Measurements from ENCODE around the gene BCAS4.

DNA sequence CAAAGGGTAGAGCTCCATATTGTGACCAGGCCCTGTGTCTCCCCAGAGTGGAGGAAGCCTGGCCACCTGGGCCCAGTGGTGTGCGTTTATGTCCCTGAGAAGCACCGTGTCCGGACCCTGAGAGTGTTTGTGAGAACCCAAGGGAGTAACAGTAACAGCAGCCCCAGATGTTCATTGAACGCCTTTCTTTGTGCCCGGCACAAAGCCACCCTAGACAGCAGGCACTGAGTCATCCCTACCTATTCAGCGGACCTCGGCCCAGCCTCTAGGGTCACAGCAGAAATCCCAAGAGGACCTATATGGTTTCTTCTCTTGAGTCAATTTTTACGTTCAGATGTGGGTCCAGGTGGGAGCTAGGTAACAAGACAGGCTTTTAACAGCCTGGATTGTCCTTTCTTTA is 24.5 kb downstream of the BCAS4 start:
- no peak for TF ChIP-seq CREB1 (CRISPR knock-in tag; IDR thresholded peaks at IDR 0.05; ENCODE audit: low read depth)
- TF ChIP-seq ZNF331 (CRISPR knock-in tag; IDR thresholded peaks at IDR 0.05; ENCODE audit: low read depth): no peak
- TF ChIP-seq, protein P1, sequence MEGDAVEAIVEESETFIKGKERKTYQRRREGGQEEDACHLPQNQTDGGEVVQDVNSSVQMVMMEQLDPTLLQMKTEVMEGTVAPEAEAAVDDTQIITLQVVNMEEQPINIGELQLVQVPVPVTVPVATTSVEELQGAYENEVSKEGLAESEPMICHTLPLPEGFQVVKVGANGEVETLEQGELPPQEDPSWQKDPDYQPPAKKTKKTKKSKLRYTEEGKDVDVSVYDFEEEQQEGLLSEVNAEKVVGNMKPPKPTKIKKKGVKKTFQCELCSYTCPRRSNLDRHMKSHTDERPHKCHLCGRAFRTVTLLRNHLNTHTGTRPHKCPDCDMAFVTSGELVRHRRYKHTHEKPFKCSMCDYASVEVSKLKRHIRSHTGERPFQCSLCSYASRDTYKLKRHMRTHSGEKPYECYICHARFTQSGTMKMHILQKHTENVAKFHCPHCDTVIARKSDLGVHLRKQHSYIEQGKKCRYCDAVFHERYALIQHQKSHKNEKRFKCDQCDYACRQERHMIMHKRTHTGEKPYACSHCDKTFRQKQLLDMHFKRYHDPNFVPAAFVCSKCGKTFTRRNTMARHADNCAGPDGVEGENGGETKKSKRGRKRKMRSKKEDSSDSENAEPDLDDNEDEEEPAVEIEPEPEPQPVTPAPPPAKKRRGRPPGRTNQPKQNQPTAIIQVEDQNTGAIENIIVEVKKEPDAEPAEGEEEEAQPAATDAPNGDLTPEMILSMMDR (conservative IDR thresholded peaks at IDR 0.05; ENCODE audit: low read depth in 2 of 2): no peak
- TF ChIP-seq EZH2phosphoT487 (IDR thresholded peaks at IDR 0.05; ENCODE audit: unreplicated experiment): no peak
- TF ChIP-seq, protein P2, sequence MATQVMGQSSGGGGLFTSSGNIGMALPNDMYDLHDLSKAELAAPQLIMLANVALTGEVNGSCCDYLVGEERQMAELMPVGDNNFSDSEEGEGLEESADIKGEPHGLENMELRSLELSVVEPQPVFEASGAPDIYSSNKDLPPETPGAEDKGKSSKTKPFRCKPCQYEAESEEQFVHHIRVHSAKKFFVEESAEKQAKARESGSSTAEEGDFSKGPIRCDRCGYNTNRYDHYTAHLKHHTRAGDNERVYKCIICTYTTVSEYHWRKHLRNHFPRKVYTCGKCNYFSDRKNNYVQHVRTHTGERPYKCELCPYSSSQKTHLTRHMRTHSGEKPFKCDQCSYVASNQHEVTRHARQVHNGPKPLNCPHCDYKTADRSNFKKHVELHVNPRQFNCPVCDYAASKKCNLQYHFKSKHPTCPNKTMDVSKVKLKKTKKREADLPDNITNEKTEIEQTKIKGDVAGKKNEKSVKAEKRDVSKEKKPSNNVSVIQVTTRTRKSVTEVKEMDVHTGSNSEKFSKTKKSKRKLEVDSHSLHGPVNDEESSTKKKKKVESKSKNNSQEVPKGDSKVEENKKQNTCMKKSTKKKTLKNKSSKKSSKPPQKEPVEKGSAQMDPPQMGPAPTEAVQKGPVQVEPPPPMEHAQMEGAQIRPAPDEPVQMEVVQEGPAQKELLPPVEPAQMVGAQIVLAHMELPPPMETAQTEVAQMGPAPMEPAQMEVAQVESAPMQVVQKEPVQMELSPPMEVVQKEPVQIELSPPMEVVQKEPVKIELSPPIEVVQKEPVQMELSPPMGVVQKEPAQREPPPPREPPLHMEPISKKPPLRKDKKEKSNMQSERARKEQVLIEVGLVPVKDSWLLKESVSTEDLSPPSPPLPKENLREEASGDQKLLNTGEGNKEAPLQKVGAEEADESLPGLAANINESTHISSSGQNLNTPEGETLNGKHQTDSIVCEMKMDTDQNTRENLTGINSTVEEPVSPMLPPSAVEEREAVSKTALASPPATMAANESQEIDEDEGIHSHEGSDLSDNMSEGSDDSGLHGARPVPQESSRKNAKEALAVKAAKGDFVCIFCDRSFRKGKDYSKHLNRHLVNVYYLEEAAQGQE (IDR thresholded peaks at IDR 0.05; ENCODE audit: unreplicated experiment): no peak
- no peak for TF ChIP-seq EZH2 (IDR thresholded peaks at IDR 0.05; ENCODE audit: low read depth, unreplicated experiment)
- no peak for TF ChIP-seq POLR2AphosphoS5 (IDR thresholded peaks at IDR 0.05; ENCODE audit: low read depth)
- TF ChIP-seq NANOG (IDR thresholded peaks at IDR 0.05; ENCODE audit: borderline replicate concordance): no peak
- TF ChIP-seq, protein P3, sequence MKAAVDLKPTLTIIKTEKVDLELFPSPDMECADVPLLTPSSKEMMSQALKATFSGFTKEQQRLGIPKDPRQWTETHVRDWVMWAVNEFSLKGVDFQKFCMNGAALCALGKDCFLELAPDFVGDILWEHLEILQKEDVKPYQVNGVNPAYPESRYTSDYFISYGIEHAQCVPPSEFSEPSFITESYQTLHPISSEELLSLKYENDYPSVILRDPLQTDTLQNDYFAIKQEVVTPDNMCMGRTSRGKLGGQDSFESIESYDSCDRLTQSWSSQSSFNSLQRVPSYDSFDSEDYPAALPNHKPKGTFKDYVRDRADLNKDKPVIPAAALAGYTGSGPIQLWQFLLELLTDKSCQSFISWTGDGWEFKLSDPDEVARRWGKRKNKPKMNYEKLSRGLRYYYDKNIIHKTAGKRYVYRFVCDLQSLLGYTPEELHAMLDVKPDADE (IDR thresholded peaks at IDR 0.05): no peak
- no peak for TF ChIP-seq JUNB (IDR thresholded peaks at IDR 0.05; ENCODE audit: unreplicated experiment)

All from GM23338 (cell line).